EH (cell line): ENCODE measurements around the gene GNB4.
A peak's percentile ranks its signal among the peaks of the same experiment; 100 is the strongest.

Experiments used
- DNase-seq: peaks from one replicate; pipeline ENCODE4 v3.0.0-alpha.2; 2015; ENCODE audit warnings: low read depth

Gene GNB4

GRCh38 chr3:179363332-179363731 is 87.9 kb downstream of the GNB4 start:
- DNase-seq: no peak

GRCh38 chr3:179355996-179356395 is 95.3 kb downstream of the GNB4 start:
- no peak for DNase-seq

- peak; percentile 1 for DNase-seq
Observed at GRCh38 chr3:179348325-179349013, 102.8 kb downstream of the GNB4 start.

GRCh38 chr3:179347345-179348194 is 103.7 kb downstream of the GNB4 start, which contains the start of gene MFN1:
TSS of gene MFN1 (plus strand) at chr3:179347709. CDS start at chr3:179348852, 1,143 bp downstream.
- DNase-seq: peak; percentile 98
